Stimulated activated CD8-positive, alpha-beta memory T cell treated with anti-CD3 and anti-CD28 coated beads, Interleukin-15, amount 100 ng/mL, for 1 hour (primary cell): Measurements from ENCODE around the gene ZNF311.

Experiments
- DNase-seq: peaks from one replicate; pipeline ENCODE4 v3.0.0-alpha.2; 2020; ENCODE audit warnings: low read depth

Gene ZNF311

DNA sequence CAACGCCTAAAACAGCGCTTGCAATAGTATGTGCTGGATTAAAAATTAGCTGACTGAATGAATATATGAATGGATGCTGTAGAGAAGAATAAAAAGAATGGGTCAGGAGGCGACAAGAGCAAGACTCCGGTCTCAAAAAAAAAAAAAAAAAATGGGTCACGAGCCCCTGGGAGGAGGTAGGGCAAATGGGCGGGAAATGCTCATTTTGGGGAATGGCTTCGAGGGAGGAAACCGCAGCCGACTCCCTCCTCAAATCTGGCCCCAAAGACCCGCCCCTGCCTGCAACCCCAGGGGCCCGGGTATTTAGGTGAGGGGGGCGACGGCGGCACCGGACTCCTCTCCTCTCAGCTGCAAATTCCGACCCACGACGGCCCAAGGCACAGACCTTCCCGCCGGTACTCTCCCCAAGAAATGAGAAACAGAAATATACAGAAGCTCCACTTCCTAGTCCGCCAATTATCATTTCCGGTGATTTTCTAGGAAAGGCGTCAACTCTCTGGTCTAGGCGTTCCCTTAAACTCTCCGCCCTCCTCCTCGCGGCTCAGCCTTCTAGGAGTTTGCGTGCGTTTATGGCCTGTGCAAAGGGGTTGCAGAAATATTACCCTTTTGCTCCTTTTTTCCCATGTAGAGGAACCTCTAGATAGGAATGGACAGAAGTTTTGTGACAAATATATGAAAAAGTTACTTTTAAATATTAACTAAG is at the start of gene ZNF311:
TSS of gene ZNF311 (minus strand) at position 133 of the 703 bp plus-strand sequence. CDS start 1,361 bp downstream, outside the sequence.
- DNase-seq = no peak

GRCh38 chr6:29051680-29052079 is 46.6 kb upstream of the ZNF311 start:
- no peak for DNase-seq

DNA sequence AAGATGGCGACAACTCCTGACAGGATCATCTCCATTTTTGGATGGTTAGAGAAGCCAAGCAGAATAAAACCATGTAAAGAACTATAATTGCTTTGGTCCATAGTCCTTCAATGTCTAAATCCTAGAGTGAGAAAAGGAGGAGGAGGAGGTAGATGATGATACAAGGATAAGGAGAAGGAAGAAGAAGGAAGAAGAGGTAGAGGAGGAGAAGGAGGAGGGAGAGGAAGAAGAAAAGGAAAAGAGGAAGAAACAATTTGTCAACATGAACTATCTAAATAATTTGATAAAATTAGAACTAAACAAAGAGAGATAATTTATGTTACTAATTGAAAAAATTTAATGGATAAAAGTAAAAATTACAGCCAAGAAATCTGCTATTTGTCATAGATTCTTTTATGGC is 40.0 kb upstream of the ZNF311 start, which contains the start of gene OR2W1:
TSS of gene OR2W1 (minus strand) at position 101 of the 400 bp plus-strand sequence. CDS start at position 101, 0 bp downstream.
- DNase-seq = no peak

DNA sequence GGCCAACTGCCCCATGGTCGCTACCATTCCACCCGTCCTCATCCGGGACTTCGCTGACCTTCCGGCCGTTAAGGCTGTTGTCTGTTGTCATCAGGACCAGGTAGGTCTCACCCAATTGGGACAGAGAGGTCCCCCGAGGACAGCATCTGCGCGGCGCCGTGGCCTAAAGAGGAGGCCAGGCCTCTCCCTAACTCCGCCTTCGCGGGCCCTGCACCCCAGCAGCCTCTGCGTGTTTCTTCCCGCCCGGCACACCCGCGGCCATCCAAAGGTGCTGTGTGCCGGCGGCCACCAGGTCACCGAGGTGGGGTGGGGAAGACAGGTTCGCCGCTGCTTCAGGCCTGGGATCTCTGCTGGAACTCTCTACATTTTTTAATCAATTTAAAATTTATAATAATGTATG is 30.8 kb upstream of the ZNF311 start:
- DNase-seq = no peak

- no peak for DNase-seq
These were observed 23.7 kb upstream of the ZNF311 start for GRCh38 chr6:29028821-29029220.

DNA sequence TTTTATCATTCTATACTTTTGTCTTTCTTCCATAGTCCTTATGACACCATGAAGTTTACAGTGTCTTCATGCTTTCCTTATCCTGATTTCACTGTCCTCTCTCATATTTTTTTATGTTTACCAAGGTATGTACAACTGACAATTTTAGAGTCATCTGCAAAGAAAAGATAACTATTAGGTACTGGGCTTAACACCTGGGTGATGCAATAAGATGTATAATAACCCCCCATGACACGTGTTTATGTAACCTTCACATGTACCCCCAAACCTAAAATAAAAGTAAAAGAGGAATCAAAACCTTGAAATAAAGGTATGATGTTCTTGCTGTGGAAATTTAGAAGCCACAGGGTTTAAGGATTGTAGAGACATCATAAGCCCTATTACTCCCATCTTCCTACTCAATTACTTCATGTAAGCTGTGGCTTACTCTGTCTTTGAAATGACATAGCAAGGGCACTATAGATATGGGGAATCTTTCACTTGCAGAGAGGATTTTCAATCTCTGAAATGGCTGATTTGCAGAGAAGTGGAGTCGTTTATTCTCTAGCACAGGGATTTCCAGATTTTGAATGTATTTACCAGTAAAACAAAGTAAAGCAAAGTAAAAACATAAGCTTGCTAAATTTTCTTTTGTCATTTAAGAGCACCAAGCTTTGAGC is 20.9 kb upstream of the ZNF311 start:
- DNase-seq = no peak

GRCh38 chr6:29021434-29021833 is 16.3 kb upstream of the ZNF311 start:
- no peak for DNase-seq

DNA sequence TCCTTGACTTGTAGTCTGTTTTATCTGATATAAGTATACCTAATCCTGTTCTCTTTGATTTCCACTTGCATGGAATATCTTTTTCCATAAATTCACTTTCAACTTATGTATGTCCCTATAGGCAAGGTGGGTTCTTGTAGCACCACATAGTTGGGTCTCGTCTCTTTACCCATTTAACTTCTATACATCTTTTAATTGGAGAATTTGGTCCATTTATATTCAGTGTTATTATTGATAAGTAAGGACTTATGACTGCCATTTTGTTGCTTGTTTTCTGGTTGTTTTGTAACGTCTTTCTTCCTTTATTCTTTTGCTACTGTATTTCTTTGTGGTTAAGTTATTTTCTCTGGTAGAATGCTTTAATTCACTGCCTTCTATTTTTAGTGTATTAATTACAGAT is 14.5 kb upstream of the ZNF311 start:
- no peak for DNase-seq

GRCh38 chr6:29017428-29017802 is 12.3 kb upstream of the ZNF311 start:
- DNase-seq = no peak

GRCh38 chr6:29016559-29017427 is 11.7 kb upstream of the ZNF311 start:
- peak; percentile 74 for DNase-seq

- no peak for DNase-seq
These were observed 9.9 kb upstream of the ZNF311 start for GRCh38 chr6:29014729-29015608.

GRCh38 chr6:29011276-29011734 is 6.2 kb upstream of the ZNF311 start:
- DNase-seq = no peak

- no peak for DNase-seq
These were observed 4.2 kb upstream of the ZNF311 start for GRCh38 chr6:29009358-29009757.

GRCh38 chr6:29008089-29008488 is 3.0 kb upstream of the ZNF311 start:
- DNase-seq = no peak

GRCh38 chr6:28996844-28997510 is 8.1 kb downstream of the ZNF311 start:
- no peak for DNase-seq

DNA sequence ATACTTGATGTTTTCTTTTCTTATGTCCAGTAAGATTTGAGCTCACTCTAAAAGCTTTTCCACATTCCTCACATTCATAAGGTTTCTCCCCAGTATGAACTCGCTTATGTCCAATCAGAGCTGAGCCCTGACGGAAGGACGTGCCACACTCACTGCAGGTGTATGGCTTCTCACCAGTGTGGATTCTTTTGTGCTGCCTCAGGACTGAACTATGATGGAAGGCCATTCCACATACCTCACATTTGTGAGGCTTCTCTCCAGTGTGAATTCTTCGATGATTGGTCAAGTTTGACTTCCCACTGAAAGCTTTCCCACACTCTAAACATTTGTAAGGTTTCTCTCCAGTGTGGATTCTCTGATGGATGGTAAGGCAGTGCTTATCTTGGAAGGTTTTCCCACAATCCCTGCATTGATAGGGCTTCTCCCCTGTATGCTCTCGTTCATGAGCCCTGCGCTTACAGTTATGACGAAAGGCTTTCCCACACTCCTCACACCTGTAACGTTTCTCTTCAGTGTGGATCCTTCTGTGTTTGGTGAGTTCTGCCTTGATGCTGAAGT is 9.9 kb downstream of the ZNF311 start:
- no peak for DNase-seq

DNA sequence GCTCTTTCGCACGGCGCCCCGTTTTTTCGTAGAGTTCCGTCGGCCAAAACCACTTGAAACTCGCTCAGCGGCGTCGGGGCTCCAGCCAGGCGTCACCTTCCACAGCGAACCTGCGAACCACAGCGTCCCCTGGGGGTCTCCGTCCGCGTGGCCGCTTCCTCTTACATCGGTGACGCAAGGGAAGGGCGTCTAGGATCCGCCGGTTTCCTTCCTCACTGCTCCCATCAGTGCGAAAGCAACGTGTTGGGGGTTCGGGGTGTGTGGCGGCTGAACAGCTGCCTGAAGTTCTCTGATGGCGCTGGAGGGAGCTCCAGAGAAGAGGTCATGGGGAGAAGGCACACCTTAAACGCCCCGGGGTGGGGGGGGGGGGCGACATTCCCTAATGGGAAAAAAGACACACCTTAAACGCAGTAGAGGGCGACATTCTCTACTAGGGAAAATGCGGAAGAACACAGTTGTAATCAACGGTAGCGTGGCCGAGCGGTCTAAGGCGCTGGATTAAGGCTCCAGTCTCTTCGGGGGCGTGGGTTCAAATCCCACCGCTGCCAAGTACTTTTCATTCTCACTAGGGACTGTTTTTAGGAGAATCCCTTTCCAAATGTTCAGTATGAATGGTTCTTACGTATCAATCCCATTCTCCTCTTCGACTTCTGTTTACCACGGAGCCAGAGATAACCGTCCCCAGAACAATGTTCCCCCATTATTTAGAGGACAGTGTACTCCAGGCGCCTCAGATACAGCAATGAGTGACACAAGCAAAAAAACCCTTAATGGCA is 16.4 kb downstream of the ZNF311 start:
- DNase-seq = peak; percentile 58

- no peak for DNase-seq
These were observed 19.5 kb downstream of the ZNF311 start for GRCh38 chr6:28985462-28986164.

GRCh38 chr6:28983838-28984237 is 21.3 kb downstream of the ZNF311 start:
- no peak for DNase-seq
